ENCODE results near the gene PROZ.

Gene PROZ

GRCh38 chr13:113182046-113182445 lies 23.6 kb downstream of the PROZ start:
- DNase-seq = no peak

GRCh38 chr13:113183450-113184129 lies 25.1 kb downstream of the PROZ start:
- no peak for DNase-seq

- DNase-seq = no peak
Measured at GRCh38 chr13:113184568-113185440, 26.4 kb downstream of the PROZ start.

- DNase-seq = no peak
Measured at GRCh38 chr13:113186061-113186900, 27.8 kb downstream of the PROZ start.

GRCh38 chr13:113187263-113187669 lies 28.8 kb downstream of the PROZ start:
- peak; percentile 51 for DNase-seq

- no peak for DNase-seq
Measured at GRCh38 chr13:113187883-113188665, 29.6 kb downstream of the PROZ start.

- no peak for DNase-seq
Measured at GRCh38 chr13:113190181-113190580, 31.7 kb downstream of the PROZ start.

- DNase-seq = no peak
Measured at GRCh38 chr13:113192279-113192678, 33.8 kb downstream of the PROZ start.

GRCh38 chr13:113192902-113193301 lies 34.5 kb downstream of the PROZ start:
- no peak for DNase-seq

- no peak for DNase-seq
Measured at GRCh38 chr13:113195360-113195759, 36.9 kb downstream of the PROZ start.

- no peak for DNase-seq
Measured at GRCh38 chr13:113196970-113197737, 38.7 kb downstream of the PROZ start.

GRCh38 chr13:113201815-113202214 lies 43.4 kb downstream of the PROZ start:
- DNase-seq = no peak

GRCh38 chr13:113202912-113203311 lies 44.5 kb downstream of the PROZ start:
- DNase-seq = no peak

GRCh38 chr13:113203507-113204377 lies 45.3 kb downstream of the PROZ start:
- DNase-seq = no peak

GRCh38 chr13:113204378-113204734 lies 45.9 kb downstream of the PROZ start:
- no peak for DNase-seq

GRCh38 chr13:113205428-113205931 lies 47.0 kb downstream of the PROZ start:
- DNase-seq = no peak

- no peak for DNase-seq
Measured at GRCh38 chr13:113207460-113207859, 49.0 kb downstream of the PROZ start.

- DNase-seq = no peak
Measured at GRCh38 chr13:113207890-113208420, 49.5 kb downstream of the PROZ start.

GRCh38 chr13:113208421-113209335 lies 50.2 kb downstream of the PROZ start, which contains the start of gene PCID2:
PCID2 (minus strand) TSS chr13:113208669; CDS start chr13:113208634, 35 bp downstream.
- peak; percentile 92 for DNase-seq

Data from activated CD4-positive, CD25-positive, alpha-beta regulatory T cell treated with anti-CD3 and anti-CD28 coated beads, Interleukin-2, amount 50 U/mL, for 72 hours (primary cell).